H9 (cell line): Measurements from ENCODE around the gene SLC35E3. TPM values are rescaled to one million over a fixed set of nuclear protein-coding genes. Genes with fewer than 3 reads are reported as not detected.

Experiments
- DNase-seq: peaks from one replicate; pipeline ENCODE4 v3.0.0-alpha.2; 2017
- H2AFZ ChIP-seq: one replicate; pipeline ENCODE4 v1.6.1; 2013; ENCODE audit warnings: mild to moderate bottlenecking, low read length, control low read depth, moderate library complexity
- H2AK5ac ChIP-seq: 2 replicates; pipeline ENCODE4 v1.6.1; 2013; ENCODE audit warnings: low read length, control low read depth, mixed read lengths; ENCODE audit not compliant: insufficient read length
- H2BK120ac ChIP-seq: one replicate; pipeline ENCODE4 v1.6.1; 2013; ENCODE audit warnings: low read depth, mild to moderate bottlenecking, low read length, control low read depth, inconsistent platforms; ENCODE audit not compliant: poor library complexity, severe bottlenecking
- H2BK12ac ChIP-seq: 2 replicates; pipeline ENCODE4 v1.6.1; 2013; ENCODE audit warnings: low read length, control low read depth, mixed read lengths, low read depth; ENCODE audit not compliant: insufficient read length
- H2BK15ac ChIP-seq: 2 replicates; pipeline ENCODE4 v1.6.1; 2013; ENCODE audit warnings: low read depth, low read length, control low read depth
- H2BK20ac ChIP-seq: one replicate; pipeline ENCODE4 v1.6.1; 2013; ENCODE audit warnings: low read depth, mild to moderate bottlenecking, low read length, control low read depth, inconsistent platforms; ENCODE audit not compliant: poor library complexity, severe bottlenecking
- H2BK5ac ChIP-seq: 2 replicates; pipeline ENCODE4 v1.6.1; 2013; ENCODE audit warnings: low read length, control low read depth, mixed read lengths; ENCODE audit not compliant: insufficient read length
- H3K14ac ChIP-seq: 2 replicates; pipeline ENCODE4 v1.6.1; 2013; ENCODE audit warnings: low read length, control low read depth; ENCODE audit not compliant: insufficient read depth
- H3K18ac ChIP-seq: 2 replicates; pipeline ENCODE4 v1.6.1; 2013; ENCODE audit warnings: low read depth, mild to moderate bottlenecking, mixed read lengths, low read length, control low read depth; ENCODE audit not compliant: insufficient read length
- H3K23ac ChIP-seq: 2 replicates; pipeline ENCODE4 v1.6.1; 2013; ENCODE audit warnings: low read length, control low read depth, mixed read lengths, low read depth; ENCODE audit not compliant: insufficient read length
- H3K23me2 ChIP-seq: 2 replicates; pipeline ENCODE4 v1.6.1; 2013; ENCODE audit warnings: low read depth, mild to moderate bottlenecking, mixed read lengths, low read length, control low read depth; ENCODE audit not compliant: insufficient read length, poor library complexity, severe bottlenecking
- H3K27ac ChIP-seq: 2 replicates; pipeline ENCODE4 v1.5.1; 2013; ENCODE audit warnings: low read length, control low read depth, mixed read lengths, low read depth; ENCODE audit not compliant: insufficient read length
- H3K27me3 ChIP-seq: 2 replicates; pipeline ENCODE4 v1.6.1; 2013; ENCODE audit warnings: low read length, control low read depth, inconsistent platforms; ENCODE audit not compliant: insufficient read depth
- H3K4ac ChIP-seq: 2 replicates; pipeline ENCODE4 v1.6.1; 2013; ENCODE audit warnings: low read depth, mild to moderate bottlenecking, control low read depth, inconsistent platforms, low read length, moderate library complexity
- H3K4me1 ChIP-seq: 2 replicates; pipeline ENCODE4 v1.6.1; 2013; ENCODE audit warnings: low read length, control low read depth, inconsistent platforms; ENCODE audit not compliant: insufficient read depth
- H3K4me2 ChIP-seq: 2 replicates; pipeline ENCODE4 v1.6.1; 2013; ENCODE audit warnings: low read length, control low read depth, mixed read lengths; ENCODE audit not compliant: insufficient read length, insufficient read depth
- H3K56ac ChIP-seq: 2 replicates; pipeline ENCODE4 v1.6.1; 2013; ENCODE audit warnings: low read depth, mild to moderate bottlenecking, mixed read lengths, low read length, control low read depth; ENCODE audit not compliant: insufficient read length
- H3K79me1 ChIP-seq: 2 replicates; pipeline ENCODE4 v1.6.1; 2013; ENCODE audit warnings: low read depth, mild to moderate bottlenecking, moderate library complexity, low read length, control low read depth, inconsistent platforms; ENCODE audit not compliant: insufficient read depth, poor library complexity, severe bottlenecking
- H3K79me2 ChIP-seq: 2 replicates; pipeline ENCODE4 v1.6.1; 2013; ENCODE audit warnings: low read length, control low read depth, inconsistent platforms; ENCODE audit not compliant: insufficient read depth
- H3K9ac ChIP-seq: 2 replicates; pipeline ENCODE4 v1.6.1; 2013; ENCODE audit warnings: low read length, control low read depth, mixed read lengths; ENCODE audit not compliant: insufficient read length; ENCODE audit errors: extremely low read depth
- H3K9me3 ChIP-seq: one replicate; pipeline ENCODE4 v1.6.1; 2013; ENCODE audit warnings: low read depth, low read length, inconsistent platforms; ENCODE audit not compliant: control insufficient read depth
- H3T11ph ChIP-seq: one replicate; pipeline ENCODE4 v1.6.1; 2013; ENCODE audit warnings: mild to moderate bottlenecking, low read length, control low read depth, inconsistent platforms
- H4K20me1 ChIP-seq: one replicate; pipeline ENCODE4 v1.6.1; 2013; ENCODE audit not compliant: control insufficient read depth, insufficient read length, insufficient read depth
- H4K5ac ChIP-seq: 2 replicates; pipeline ENCODE4 v1.6.1; 2013; ENCODE audit warnings: low read depth, mild to moderate bottlenecking, mixed read lengths, low read length, control low read depth; ENCODE audit not compliant: insufficient read length
- H4K8ac ChIP-seq: replicated peaks from 2 replicates; pipeline ENCODE4 v1.6.1; 2013; ENCODE audit warnings: low read length, control low read depth, mixed read lengths, low read depth; ENCODE audit not compliant: insufficient read length
- H4K91ac ChIP-seq: 2 replicates; pipeline ENCODE4 v1.6.1; 2013; ENCODE audit warnings: low read depth, mild to moderate bottlenecking, moderate library complexity, mixed read lengths, low read length, control low read depth; ENCODE audit not compliant: insufficient read length
- H3K27ac Mint-ChIP-seq, 3 experiments: 2 replicates in 2 of 3; 3 replicates in 1 of 3; pipeline ENCODE4 v1.8.0; 2020 to 2021; ENCODE audit warnings: mixed read lengths in 3 of 3, mild to moderate bottlenecking in 1 of 3, moderate library complexity in 1 of 3
- H3K27me3 Mint-ChIP-seq: 2 replicates; pipeline ENCODE4 v1.8.0; 2021; ENCODE audit warnings: low read depth, mild to moderate bottlenecking, moderate library complexity, mixed read lengths
- H3K36me3 Mint-ChIP-seq, 3 experiments: 2 replicates in 2 of 3; 3 replicates in 1 of 3; pipeline ENCODE4 v1.8.0; 2020 to 2021; ENCODE audit warnings: low read depth in 3 of 3, mixed read lengths in 3 of 3; ENCODE audit not compliant: insufficient read depth in 1 of 3
- H3K4me1 Mint-ChIP-seq, 2 experiments: 2 replicates each; pipeline ENCODE4 v1.8.0; 2020; ENCODE audit warnings: mixed read lengths in 2 of 2
- H3K4me3 Mint-ChIP-seq, 2 experiments: 2 replicates in 1 of 2; 3 replicates in 1 of 2; pipeline ENCODE4 v1.8.0; 2020 to 2021; ENCODE audit warnings: mild to moderate bottlenecking in 2 of 2, mixed read lengths in 2 of 2, moderate library complexity in 1 of 2
- H3K9me3 Mint-ChIP-seq, 2 experiments: 2 replicates in 1 of 2; 3 replicates in 1 of 2; pipeline ENCODE4 v1.8.0; 2020; ENCODE audit warnings: mild to moderate bottlenecking in 2 of 2, mixed read lengths in 2 of 2, moderate library complexity in 1 of 2
- WGBS: extraction: QIAGEN DNeasy Blood & Tissue Kit; methylation state at CpG from one replicate; pipeline ENCODE4 v1.1.7; 2013; ENCODE audit warnings: missing lambda C conversion rate, low lambda C conversion rate, mixed read lengths; ENCODE audit not compliant: insufficient read length; ENCODE audit errors: extremely low coverage; 5-methylcytosine and 5-hydroxymethylcytosine counted together
- total RNA-seq: library from RNA; stranded (reverse); gene quantifications from 2 replicates; pipeline ENCODE4 v1.2.1, GENCODE V29; 2021
- TF ChIP-seq, protein P1 (sequence below): fragments of 200-600 bp; sonication (generic); conservative IDR thresholded peaks from 3 replicates; pipeline ENCODE4 v1.8.0; 2021; ENCODE audit warnings: antibody characterized with exemption, mild to moderate bottlenecking

SLC35E3 gene
- total RNA-seq, 1 experiment from 2014 or later, result 17.9 TPM

DNA sequence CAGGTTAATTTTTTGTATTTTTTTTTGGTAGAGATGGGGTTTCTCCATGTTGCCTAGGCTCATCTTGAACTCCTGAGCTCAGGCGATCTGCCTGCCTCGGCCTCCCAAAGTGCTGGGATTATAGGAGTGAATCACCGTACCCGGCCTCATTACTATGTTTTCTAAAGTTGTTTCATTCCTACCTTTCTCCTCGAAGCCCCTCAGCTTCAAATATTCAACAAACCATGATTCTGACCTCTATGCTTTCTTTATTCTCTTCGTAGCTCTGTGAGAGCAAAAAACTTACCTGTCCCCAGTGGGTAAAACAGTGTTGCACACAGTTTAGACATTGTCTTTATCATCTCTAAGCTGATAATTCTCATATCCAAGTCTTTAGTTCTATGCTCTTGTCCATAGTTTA, 35.8 kb downstream of the SLC35E3 start:
- no peak overlapping the region for H3K27ac Mint-ChIP-seq
- no peak overlapping the region for H3K4ac ChIP-seq
- WGBS, result no CpG with 5 or more reads among the region's 6 CpGs

More for the DNA sequence above, 35.8 kb downstream of the SLC35E3 start:
- Histone ChIP-seq H4K20me1 (no peaks in the 10 kb centered on the region), H3K27me3 (no peaks in the 10 kb centered on the region), H3K27ac (no peak overlapping the region), H3K18ac (no peak overlapping the region), H2AK5ac (no peak overlapping the region), H3K23ac (no peak overlapping the region), H2AFZ (no peak overlapping the region), H2BK15ac (no peak overlapping the region), H3K9me3 (no peaks in the 10 kb centered on the region), H4K8ac (no peak overlapping the region), H3K79me2 (no peaks in the 10 kb centered on the region), H2BK5ac (no peak overlapping the region), H2BK120ac (no peak overlapping the region), H3K56ac (no peak overlapping the region), H3K9ac (no peak overlapping the region), H3T11ph (no peak overlapping the region), H2BK12ac (no peak overlapping the region), H2BK20ac (no peak overlapping the region), H3K4me2 (no peak overlapping the region), H3K14ac (no peak overlapping the region), H3K79me1 (no peaks in the 10 kb centered on the region), H4K5ac (no peak overlapping the region), H3K4me1 (no peaks in the 10 kb centered on the region), H3K23me2 (no peaks in the 10 kb centered on the region), H4K91ac (no peak overlapping the region)
- Mint-ChIP-seq H3K4me3 (no peak overlapping the region), H3K27me3 (no peaks in the 10 kb centered on the region), H3K9me3 (no peaks in the 10 kb centered on the region; a peak in 1 of 5 replicates), H3K36me3 (no peaks in the 10 kb centered on the region; a peak in 1 of 7 replicates), H3K4me1 (peaks cover 0 to 4% of the 10 kb centered on the region in 2 experiments; a peak in 2 of 4 replicates)
- TF ChIP-seq, protein P1, sequence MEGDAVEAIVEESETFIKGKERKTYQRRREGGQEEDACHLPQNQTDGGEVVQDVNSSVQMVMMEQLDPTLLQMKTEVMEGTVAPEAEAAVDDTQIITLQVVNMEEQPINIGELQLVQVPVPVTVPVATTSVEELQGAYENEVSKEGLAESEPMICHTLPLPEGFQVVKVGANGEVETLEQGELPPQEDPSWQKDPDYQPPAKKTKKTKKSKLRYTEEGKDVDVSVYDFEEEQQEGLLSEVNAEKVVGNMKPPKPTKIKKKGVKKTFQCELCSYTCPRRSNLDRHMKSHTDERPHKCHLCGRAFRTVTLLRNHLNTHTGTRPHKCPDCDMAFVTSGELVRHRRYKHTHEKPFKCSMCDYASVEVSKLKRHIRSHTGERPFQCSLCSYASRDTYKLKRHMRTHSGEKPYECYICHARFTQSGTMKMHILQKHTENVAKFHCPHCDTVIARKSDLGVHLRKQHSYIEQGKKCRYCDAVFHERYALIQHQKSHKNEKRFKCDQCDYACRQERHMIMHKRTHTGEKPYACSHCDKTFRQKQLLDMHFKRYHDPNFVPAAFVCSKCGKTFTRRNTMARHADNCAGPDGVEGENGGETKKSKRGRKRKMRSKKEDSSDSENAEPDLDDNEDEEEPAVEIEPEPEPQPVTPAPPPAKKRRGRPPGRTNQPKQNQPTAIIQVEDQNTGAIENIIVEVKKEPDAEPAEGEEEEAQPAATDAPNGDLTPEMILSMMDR, result no peak
- DNase-seq, result no peak
